Activated T-helper 1 cell treated with Interleukin-2 at 50 U/mL for 16 hours (primary cell): ENCODE data around the gene TLE5.
"Not testable (repeated sequence)": the region's sequence is repeated elsewhere in the genome, so short reads cannot be mapped to it uniquely, and the experiment has no call there.

Experiments
- DNase-seq: peaks from one replicate; pipeline ENCODE4 v3.0.0-alpha.2; 2020; ENCODE audit warnings: low read depth

TLE5 gene

GRCh38 chr19:3045191-3045590 lies 17.1 kb downstream of the TLE5 start:
- no peak for DNase-seq

- DNase-seq, result no peak
Observed at GRCh38 chr19:3042621-3043267, 19.6 kb downstream of the TLE5 start.

- no peak for DNase-seq
Observed at GRCh38 chr19:3041761-3042620, 20.3 kb downstream of the TLE5 start.

GRCh38 chr19:3041327-3041726 lies 21.0 kb downstream of the TLE5 start:
- DNase-seq, result no peak

- no peak for DNase-seq
Observed at GRCh38 chr19:3039641-3040077, 22.6 kb downstream of the TLE5 start.

- DNase-seq, result no peak
Observed at GRCh38 chr19:3039125-3039524, 23.2 kb downstream of the TLE5 start.

- no peak for DNase-seq
Observed at GRCh38 chr19:3038214-3038613, 24.1 kb downstream of the TLE5 start.

- not testable (repeated sequence) for DNase-seq
Observed at GRCh38 chr19:3036977-3037544, 25.2 kb downstream of the TLE5 start.

GRCh38 chr19:3036119-3036976 lies 25.9 kb downstream of the TLE5 start:
- DNase-seq, result peak; percentile 62

- DNase-seq, result peak; percentile 86
Observed at GRCh38 chr19:3035542-3036118, 26.7 kb downstream of the TLE5 start.

- peak; percentile 26 for DNase-seq
Observed at GRCh38 chr19:3034656-3035541, 27.4 kb downstream of the TLE5 start.

- DNase-seq, result no peak
Observed at GRCh38 chr19:3034406-3034655, 28.0 kb downstream of the TLE5 start.

- DNase-seq, result no peak
Observed at GRCh38 chr19:3033595-3034405, 28.5 kb downstream of the TLE5 start.

GRCh38 chr19:3031607-3031867 lies 30.8 kb downstream of the TLE5 start:
- no peak for DNase-seq

GRCh38 chr19:3029065-3029923 lies 33.0 kb downstream of the TLE5 start, which contains the start of gene TLE2:
TSS of gene TLE2 (minus strand) at chr19:3029280. CDS start at chr19:3028904, 376 bp downstream.
- no peak for DNase-seq

- DNase-seq, result no peak
Observed at GRCh38 chr19:3028305-3029064, 33.8 kb downstream of the TLE5 start.

GRCh38 chr19:3027981-3028304 lies 34.4 kb downstream of the TLE5 start:
- no peak for DNase-seq

GRCh38 chr19:3027292-3027691 lies 35.0 kb downstream of the TLE5 start:
- no peak for DNase-seq

- DNase-seq, result no peak
Observed at GRCh38 chr19:3026768-3027167, 35.5 kb downstream of the TLE5 start.
